ENCODE measurements around the gene MOB3C. TPM values are rescaled to one million over a fixed set of nuclear protein-coding genes. Genes with fewer than 3 reads are reported as not detected.
"Not testable (repeated sequence)": the region's sequence is repeated elsewhere in the genome, so short reads cannot be mapped to it uniquely, and the experiment has no call there.

Gene MOB3C
- 10 to 100 TPM; 15.6 to 18.1 TPM for total RNA-seq
- long read RNA-seq, full-length matches to known transcripts, result 31 of 32 reads
- long read RNA-seq, partial matches to known transcripts, result 0 of 32 reads
- long read RNA-seq, other reads (novel, unspliced or antisense), result 1 of 32 reads

- peak; percentile 84 to 91 for DNase-seq
- intact Hi-C loops (cut with DNase I, micrococcal nuclease), result no loop called here
- peak; percentile 90 for ATAC-seq
Measured at GRCh38 chr1:46616277-46617107, at the start of gene MOB3C. MOB3C (minus strand) TSS chr1:46616811; CDS start chr1:46613321, 3,490 bp downstream.

- intact Hi-C loops (cut with DNase I, micrococcal nuclease), result no loop called here
- ATAC-seq, result no peak
- DNase-seq, result no peak
Measured at GRCh38 chr1:46665983-46666382, 49.4 kb upstream of the MOB3C start.

GRCh38 chr1:46662919-46663318 lies 46.3 kb upstream of the MOB3C start:
- ATAC-seq; intact Hi-C loops (cut with DNase I, micrococcal nuclease); DNase-seq: not testable (repeated sequence)

- intact Hi-C loops (cut with DNase I, micrococcal nuclease); ATAC-seq; DNase-seq: not testable (repeated sequence)
Measured at GRCh38 chr1:46660116-46660515, 43.5 kb upstream of the MOB3C start.

GRCh38 chr1:46659307-46659870 lies 42.8 kb upstream of the MOB3C start:
- DNase-seq (no peak), ATAC-seq (no peak)
- intact Hi-C loops (cut with DNase I, micrococcal nuclease), result no loop called here

- intact Hi-C loops (cut with DNase I, micrococcal nuclease), result no loop called here
- no peak for DNase-seq
Measured at GRCh38 chr1:46657775-46658174, 41.2 kb upstream of the MOB3C start.

GRCh38 chr1:46656643-46657042 lies 40.0 kb upstream of the MOB3C start:
- DNase-seq, result no peak
- ATAC-seq, result no peak
- intact Hi-C loops (cut with DNase I, micrococcal nuclease), result no loop called here

More at GRCh38 chr1:46657775-46658174, 41.2 kb upstream of the MOB3C start:
- no peak for ATAC-seq

- no peak for DNase-seq
- ATAC-seq, result no peak
- intact Hi-C loops (cut with DNase I, micrococcal nuclease), result no loop called here
Measured at GRCh38 chr1:46655848-46656247, 39.2 kb upstream of the MOB3C start.

- ATAC-seq; intact Hi-C loops (cut with DNase I, micrococcal nuclease): not testable (repeated sequence)
Measured at GRCh38 chr1:46654698-46655097, 38.1 kb upstream of the MOB3C start.

GRCh38 chr1:46654012-46654411 lies 37.4 kb upstream of the MOB3C start:
- ATAC-seq, result peak; percentile 55
- intact Hi-C loops (cut with DNase I, micrococcal nuclease), result no loop called here

More at GRCh38 chr1:46654698-46655097, 38.1 kb upstream of the MOB3C start:
- DNase-seq, result not testable (repeated sequence)

GRCh38 chr1:46653405-46653958 lies 36.9 kb upstream of the MOB3C start:
- ATAC-seq (peak; percentile 95), DNase-seq (no peak)
- intact Hi-C loops (cut with DNase I, micrococcal nuclease), result no loop called here

More at GRCh38 chr1:46654012-46654411, 37.4 kb upstream of the MOB3C start:
- no peak for DNase-seq

- intact Hi-C loops (cut with DNase I, micrococcal nuclease), result no loop called here
- DNase-seq, result no peak
- no peak for ATAC-seq
Measured at GRCh38 chr1:46652321-46653100, 35.9 kb upstream of the MOB3C start.

GRCh38 chr1:46651152-46651551 lies 34.5 kb upstream of the MOB3C start:
- ATAC-seq; intact Hi-C loops (cut with DNase I, micrococcal nuclease); DNase-seq: not testable (repeated sequence)

- ATAC-seq (no peak), DNase-seq (no peak)
- intact Hi-C loops (cut with DNase I, micrococcal nuclease), result no loop called here
Measured at GRCh38 chr1:46650491-46650890, 33.9 kb upstream of the MOB3C start.

- intact Hi-C loops (cut with DNase I, micrococcal nuclease), result no loop called here
- DNase-seq (no peak), ATAC-seq (no peak)
Measured at GRCh38 chr1:46649764-46650163, 33.2 kb upstream of the MOB3C start.

GRCh38 chr1:46647611-46648010 lies 31.0 kb upstream of the MOB3C start:
- intact Hi-C loops (cut with DNase I, micrococcal nuclease), result no loop called here
- no peak for ATAC-seq
- no peak for DNase-seq

- intact Hi-C loops (cut with DNase I, micrococcal nuclease), result no loop called here
- ATAC-seq, result no peak
- DNase-seq, result no peak
Measured at GRCh38 chr1:46646844-46647243, 30.2 kb upstream of the MOB3C start.

GRCh38 chr1:46646331-46646730 lies 29.7 kb upstream of the MOB3C start:
- intact Hi-C loops (cut with DNase I, micrococcal nuclease), result no loop called here
- no peak for DNase-seq
- no peak for ATAC-seq

- ATAC-seq (no peak), DNase-seq (no peak)
- intact Hi-C loops (cut with DNase I, micrococcal nuclease), result no loop called here
Measured at GRCh38 chr1:46645815-46646214, 29.2 kb upstream of the MOB3C start.
